HEK293 (cell line): ENCODE data around the gene GSK3B.

ENCODE experiments used
- SCRT2 ChIP-seq: fragments of 450-650 bp; formaldehyde crosslinking; IDR thresholded peaks from 2 replicates; pipeline ENCODE4 v1.5.1; 2016; ENCODE audit warnings: missing biosample characterization, missing genetic modification characterization
- ZNF2 ChIP-seq: fragments of 450-650 bp; formaldehyde crosslinking; IDR thresholded peaks from 2 replicates; pipeline ENCODE4 v1.5.1; 2016; ENCODE audit warnings: missing biosample characterization, missing genetic modification characterization
- ZNF394 ChIP-seq: fragments of 450-650 bp; formaldehyde crosslinking; IDR thresholded peaks from 2 replicates; pipeline ENCODE4 v1.5.1; 2016; ENCODE audit warnings: missing biosample characterization, missing genetic modification characterization, mild to moderate bottlenecking, moderate library complexity, borderline replicate concordance
- ZNF677 ChIP-seq: fragments of 450-650 bp; IDR thresholded peaks from 2 replicates; pipeline ENCODE4 v1.5.0; 2018; ENCODE audit warnings: missing biosample characterization, mild to moderate bottlenecking, missing genetic modification characterization, moderate library complexity

DNA sequence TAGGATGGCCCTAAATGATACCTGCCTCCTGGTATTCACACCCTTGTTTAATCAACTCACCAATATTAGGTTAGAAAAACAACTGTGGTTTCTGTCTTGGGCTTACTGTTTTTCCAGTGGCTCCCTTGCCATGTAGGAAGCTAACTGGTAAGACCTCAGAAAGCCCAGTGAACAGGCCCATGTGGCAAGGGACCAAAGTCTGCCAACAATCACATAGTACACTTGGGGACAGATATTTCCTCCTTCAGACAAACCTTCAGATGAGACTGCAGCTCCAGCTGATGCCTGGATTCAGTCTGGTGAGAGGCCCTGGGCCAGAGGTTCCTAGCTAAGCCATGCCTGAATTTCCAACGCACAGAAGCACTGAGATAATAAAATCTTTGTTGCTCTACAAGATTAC, 96.1 kb downstream of the GSK3B start:
- TF ChIP-seq ZNF2 (no peak), ZNF677 (tag by site-specific recombination) (no peak), SCRT2 (tag by site-specific recombination) (no peak), ZNF394 (tag by site-specific recombination) (no peak)
